Left colon (tissue), 2 donors: ENCODE measurements around the gene NBAS. TPM values are rescaled to one million over a fixed set of nuclear protein-coding genes. Genes with fewer than 3 reads are reported as not detected.

Source experiments
- ATAC-seq: fragments of 200-7000 bp; cut with Tn5 transposase; one replicate; pipeline ENCODE4 v1.9.1; 2020; ENCODE audit warnings: mild to moderate bottlenecking, moderate library complexity
- DNase-seq, 2 donors: peaks; one replicate each; pipeline ENCODE4 v3.0.0-alpha.2; 2020
- intact Hi-C, 2 donors: fragments of 100-400 bp; cut with DNase I in 1 of 2; cut with micrococcal nuclease in 1 of 2; formaldehyde crosslinking; loops; one replicate each; pipeline versions ENCODE4 v1.11.2 to v1.14.0; 2022; cut with DNase I, micrococcal nuclease
- total RNA-seq, 2 donors: library from RNA; stranded (reverse); fragmentation: NEBNext Ultra II Directional; extraction: Animal tissue kit (Norgen Biotek cat#: 25700); gene quantifications; one replicate each; pipeline ENCODE4 v1.2.1, GENCODE V29; 2021
- donor health status: DM: no; HTN: no; CAD: no.
- donor health status: DM: yes; HTN: yes; CAD: no.

Gene NBAS
- total RNA-seq, 2 donors from 2014 or later: 31.0 to 35.0 TPM

DNA sequence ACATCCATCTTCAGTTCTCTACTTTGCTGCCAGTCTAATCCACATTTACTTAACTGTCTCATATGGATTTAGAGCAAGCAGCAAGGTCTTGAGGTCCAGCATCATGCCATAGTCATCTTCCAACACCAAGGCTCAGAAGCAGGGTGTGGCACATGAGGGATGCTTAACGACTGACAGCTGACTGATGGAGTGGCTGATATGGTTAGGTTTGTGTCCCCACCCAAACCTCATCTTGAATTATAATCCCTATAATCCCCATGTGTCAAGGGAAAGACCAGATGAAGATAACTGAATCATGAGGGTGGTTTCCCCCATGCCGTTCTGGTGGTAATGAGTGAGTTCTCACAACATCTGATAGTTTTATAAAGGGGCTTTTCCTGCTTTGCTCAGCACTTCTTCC, 257.3 kb downstream of the NBAS start:
- ATAC-seq: no peak
- intact Hi-C loops: no loop called here
- no peak for DNase-seq

DNA sequence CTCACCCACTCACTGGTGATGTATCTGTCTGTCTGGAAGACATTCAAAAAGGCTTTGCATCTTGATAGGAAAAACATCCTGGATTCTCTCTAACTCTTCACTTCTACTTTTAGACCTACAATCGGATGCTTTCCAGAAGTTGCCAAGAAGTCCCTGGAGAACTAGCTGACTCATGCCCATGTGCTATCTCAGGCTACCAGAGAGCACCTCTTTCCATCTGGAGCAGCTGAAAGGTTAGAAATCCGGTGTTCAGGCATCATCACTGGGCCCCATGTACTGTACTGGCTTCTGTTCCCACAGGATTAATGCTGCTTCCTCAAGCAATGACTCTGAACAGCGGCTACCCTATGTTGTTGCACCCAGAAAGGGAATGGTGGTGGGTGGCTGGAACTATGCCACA, 259.0 kb downstream of the NBAS start:
- DNase-seq (no peak), ATAC-seq (no peak)
- intact Hi-C loops: no loop called here

DNA sequence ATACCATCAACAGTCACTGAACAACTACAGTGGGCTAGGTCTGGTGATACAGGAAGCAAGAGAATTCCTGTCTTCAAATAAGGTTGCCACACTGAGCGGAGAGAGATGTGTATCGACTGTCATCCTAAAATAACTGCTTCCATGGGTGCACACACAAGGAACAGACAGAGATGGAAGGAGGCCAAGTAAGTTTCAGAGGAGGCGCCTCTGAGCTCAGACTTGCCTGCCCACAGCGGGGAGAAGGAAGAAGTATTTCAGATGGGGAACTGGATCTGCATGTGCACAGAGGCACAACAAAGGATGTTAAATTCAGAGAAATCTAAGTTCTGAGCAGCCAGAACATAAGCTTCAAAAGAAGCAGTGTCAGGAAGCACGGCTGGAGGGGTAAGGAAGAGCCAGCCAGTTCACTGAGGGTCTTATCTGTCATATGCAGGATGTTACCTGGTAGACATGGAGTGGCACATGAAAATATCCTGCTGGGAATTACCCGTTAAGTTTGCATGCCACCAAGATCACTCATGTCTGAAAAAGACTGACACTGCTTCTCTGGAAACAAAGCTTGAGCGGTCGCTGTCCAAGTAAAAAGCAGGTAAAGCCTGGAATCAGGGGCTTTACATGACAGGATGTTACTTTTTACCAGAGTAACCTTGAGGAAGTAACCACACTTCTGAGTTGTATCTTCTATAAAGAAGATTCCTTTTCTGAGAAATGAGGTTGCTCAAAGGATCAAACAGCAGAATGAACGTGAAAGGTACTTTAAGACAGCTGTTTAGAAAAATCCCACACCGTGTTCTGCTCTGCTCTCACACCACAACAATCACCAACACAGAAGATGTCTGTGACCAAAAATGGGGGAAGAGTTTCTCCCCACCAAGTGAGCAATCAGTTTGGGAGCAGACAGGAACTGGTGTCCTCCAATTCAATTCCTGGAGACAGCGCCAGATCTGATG, 260.2 kb downstream of the NBAS start:
- intact Hi-C loops: no loop called here
- DNase-seq (no peak), ATAC-seq (no peak)

DNA sequence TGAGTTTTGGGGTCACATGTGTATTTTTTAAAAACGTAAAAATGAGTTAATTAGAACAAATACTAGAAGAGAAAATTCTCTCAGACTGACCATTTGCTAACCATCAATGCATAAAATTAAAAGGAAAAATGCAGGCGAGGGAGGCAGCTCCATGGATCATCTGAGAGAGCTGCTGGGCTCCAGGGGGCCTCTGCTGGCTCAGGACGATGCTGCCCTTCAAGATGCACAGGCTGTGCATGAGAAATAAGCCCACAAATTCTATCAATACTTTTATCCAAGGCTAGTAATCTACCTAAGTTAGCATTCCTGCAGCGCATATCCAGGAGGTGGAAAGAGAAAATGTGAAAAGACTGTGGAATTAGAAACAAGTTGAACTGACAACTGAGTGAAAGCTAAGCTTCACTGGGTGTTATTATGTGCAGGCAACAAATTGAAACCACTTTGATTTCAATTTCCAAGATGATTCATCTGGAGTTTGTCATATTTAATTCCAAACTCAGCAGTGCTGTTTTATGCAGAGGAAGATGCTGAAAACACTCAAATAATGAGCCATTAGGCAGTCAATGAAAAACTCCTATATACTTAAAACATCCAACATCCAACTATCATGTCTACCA, 261.1 kb downstream of the NBAS start:
- DNase-seq: no peak
- ATAC-seq: no peak
- intact Hi-C loops: no loop called here

DNA sequence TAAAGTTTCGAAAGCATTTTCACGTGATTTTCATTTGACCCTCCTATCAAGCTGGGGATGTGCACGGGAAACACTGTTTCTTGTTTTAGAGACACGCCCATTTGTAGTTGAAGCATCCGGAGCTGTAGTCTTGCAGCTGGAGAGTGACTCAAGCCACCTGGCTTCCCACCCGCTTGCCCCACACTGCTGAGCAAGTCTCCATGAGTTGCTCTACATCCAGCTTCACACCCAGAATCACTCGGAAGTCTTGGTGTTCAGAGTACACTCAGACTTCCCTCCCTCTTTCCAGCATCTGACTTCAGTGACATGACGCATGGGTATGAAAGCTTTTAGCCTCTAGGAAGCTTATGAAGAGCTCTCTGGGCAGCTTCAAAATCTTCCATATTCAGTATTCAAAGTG, 262.4 kb downstream of the NBAS start:
- DNase-seq (no peak), ATAC-seq (no peak)
- intact Hi-C loops: no loop called here

DNA sequence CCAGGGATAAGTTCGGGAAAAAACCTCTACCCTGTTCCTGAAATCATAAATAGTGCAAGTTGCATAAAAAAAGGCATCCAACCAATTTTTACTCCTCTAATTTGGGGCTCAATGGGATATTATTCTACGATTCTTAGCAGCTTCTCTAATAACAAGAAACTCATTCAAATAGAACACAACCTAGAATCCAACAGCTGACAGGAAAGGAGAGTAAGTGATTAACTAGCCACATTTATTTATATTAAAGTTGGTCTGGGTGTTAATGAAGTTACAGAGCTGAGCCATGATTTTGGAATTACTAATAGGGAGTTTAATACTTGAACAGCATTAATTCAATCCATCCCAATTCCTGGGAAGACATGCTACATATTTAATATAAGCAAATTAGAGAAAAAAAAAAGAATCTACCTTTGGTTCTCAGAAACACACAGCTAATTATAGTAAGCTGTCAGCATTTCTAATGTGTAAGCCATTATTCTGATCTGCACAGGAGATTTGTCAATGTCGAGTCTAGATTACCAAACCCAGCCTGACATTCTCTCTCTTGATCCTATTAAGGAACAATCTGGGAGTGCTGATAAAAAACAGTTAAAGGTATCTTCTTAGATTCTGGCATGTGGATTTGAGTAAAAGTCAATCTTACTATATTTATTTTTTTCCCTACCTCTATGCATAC, 267.7 kb downstream of the NBAS start:
- DNase-seq (no peak), ATAC-seq (no peak)
- intact Hi-C loops: no loop called here

DNA sequence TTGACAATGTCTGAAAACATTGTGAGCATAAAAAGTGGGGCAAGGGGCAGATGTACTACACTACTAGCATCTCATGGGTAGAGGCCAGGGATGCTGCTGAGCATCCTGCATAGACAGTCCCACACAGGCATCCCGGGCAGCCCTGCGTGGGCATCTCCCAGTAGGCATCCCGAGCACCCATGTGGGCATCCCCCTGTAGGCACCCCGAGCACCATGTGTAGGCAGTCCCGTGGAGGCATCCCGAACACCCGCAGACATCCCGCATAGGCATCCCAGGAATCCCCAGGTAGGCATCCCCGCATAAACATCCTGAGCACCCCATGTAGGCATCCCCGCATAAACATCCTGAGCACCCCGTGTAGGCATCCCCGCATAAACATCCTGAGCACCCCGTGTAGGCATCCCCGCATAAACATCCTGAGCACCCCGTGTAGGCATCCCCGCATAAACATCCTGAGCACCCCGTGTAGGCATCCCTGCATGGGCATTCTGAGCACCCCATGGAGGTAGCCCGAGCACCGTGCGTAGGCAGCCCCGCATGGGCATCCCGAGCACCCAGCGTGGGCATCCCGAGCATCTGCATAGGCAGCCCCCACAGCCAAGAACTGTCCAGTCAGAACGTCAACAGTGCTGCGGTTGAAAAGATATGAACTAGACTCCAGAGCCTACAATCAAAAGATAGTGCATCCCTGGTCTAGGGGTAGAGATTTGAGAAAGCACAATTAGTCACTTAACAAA, 273.5 kb downstream of the NBAS start:
- ATAC-seq (no peak), DNase-seq (no peak)
- intact Hi-C loops: no loop called here

DNA sequence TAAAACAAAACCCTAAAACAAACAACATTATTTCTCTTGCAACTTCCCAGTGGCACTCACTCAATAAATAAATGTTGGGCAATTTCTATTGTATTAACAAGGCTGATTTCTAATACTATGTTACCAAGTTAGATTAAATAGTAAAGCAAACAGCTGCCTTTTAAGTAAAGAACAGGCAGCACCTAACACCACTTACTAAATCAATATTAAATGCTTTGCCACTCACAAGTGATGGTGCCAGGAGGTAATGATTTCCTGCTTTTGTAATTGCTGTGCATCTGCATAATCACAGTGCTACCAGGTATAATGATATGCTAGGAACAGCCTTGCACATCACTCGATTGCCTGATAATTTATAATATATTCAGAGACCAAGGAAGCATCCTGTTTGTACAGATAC, 276.5 kb downstream of the NBAS start:
- intact Hi-C loops: no loop called here
- ATAC-seq: no peak
- no peak for DNase-seq

DNA sequence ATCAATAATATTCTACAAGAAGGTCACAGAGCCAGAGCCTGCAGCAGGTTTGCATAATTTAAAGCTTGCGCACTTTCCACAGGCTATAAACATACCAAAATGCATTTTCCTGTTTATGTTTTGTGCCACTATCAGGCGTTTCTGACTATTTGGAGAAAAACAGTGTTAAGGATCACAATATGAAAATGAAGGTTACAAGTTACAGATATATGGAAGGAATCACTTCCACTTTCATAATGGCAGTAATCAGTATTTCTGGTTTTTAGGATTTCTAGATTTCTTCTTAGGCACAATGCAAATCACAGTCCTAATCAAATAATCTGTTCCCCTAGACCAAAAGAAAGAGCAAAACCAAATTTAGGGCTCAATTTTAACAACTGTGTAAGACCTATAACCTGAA, 279.5 kb downstream of the NBAS start:
- DNase-seq (no peak), ATAC-seq (no peak)
- intact Hi-C loops: no loop called here

DNA sequence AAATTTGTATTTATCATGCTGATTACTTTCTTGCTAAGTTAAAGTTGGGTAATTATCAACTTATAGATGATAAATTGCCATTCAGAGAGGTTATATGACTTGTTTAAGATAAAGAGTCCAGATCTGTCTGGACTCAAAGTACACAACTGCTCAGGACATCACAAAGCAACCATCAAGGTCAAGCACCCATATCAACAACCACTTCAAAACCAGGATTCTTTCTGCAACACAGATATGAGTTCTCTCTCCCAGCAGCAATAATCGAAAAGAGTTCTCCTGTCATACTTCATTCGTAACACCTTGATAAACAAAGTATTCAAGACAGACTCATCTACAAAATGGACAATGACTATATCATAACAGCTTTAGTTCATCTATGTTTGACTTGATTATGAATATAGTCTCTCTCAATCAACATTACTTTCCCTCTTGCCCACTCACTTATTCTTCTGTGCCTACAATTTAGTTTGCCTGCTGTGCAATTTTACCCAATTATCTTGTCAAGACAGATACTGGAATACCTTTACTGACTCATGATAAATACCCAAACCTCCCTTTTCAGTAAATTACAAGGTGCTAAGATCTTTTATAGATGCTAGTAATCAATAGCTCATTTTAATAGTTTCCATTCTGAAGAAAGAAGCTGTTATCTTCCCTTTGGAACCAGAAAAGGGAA, 281.8 kb downstream of the NBAS start:
- DNase-seq (no peak), ATAC-seq (no peak)
- intact Hi-C loops: no loop called here

DNA sequence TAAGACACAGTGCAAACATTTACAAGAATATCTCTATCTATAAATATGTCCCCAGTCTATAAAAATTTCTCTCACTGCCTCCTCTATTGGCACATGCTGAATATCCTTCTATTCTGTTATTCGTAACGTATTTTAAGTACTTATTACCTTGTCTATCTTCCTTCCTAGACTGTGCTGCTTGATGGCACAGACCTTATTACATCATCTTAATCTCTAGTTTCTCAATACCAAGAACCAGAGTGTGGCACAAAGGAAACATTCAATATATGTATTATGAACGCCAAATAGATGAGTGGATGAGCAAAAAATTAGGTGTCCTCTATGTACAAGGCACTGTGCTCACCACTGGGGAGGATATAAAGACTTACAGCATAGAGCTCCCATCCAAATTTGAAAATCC, 282.8 kb downstream of the NBAS start:
- no peak for ATAC-seq
- intact Hi-C loops: no loop called here
- no peak for DNase-seq

DNA sequence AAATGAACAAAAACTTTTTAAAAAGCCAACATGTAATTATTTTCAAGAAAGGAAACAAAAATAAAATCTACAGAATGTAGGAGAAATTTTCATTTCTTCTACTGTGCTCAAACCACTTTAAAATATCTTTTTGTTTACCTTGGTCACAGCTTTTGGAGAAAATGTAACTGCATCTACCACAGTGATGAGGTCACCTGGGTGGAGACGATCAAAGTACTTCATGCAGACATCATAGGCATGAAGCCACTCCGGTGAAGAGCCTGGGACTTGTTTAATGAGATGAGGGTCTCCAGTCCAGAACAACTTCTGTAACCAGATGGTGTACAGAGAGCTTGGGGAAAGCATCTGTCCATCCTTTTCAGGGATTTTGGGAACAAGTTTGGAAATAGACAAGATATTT, 285.8 kb downstream of the NBAS start:
- no peak for ATAC-seq
- intact Hi-C loops: no loop called here
- no peak for DNase-seq

DNA sequence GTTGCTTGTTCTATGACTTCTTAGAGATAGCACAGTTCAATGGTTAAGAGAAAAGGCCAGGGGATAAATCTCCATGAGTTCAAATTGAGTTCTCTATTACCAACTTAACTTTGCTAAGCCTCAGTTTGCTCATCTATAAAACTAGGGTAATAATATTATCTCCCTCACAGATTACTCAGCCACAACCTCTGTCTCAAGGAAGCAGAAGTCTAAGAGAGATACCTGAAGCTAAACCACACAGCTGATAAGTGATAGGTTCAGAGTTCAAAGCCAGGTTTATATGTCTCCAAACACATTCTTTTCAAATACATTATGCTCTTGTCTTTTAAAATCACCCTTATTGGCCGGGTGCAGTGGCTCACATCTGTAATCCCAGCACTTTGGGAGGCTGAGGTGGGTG, 287.7 kb downstream of the NBAS start:
- ATAC-seq: peak; percentile 58
- no peak for DNase-seq
- intact Hi-C loops: no loop called here

DNA sequence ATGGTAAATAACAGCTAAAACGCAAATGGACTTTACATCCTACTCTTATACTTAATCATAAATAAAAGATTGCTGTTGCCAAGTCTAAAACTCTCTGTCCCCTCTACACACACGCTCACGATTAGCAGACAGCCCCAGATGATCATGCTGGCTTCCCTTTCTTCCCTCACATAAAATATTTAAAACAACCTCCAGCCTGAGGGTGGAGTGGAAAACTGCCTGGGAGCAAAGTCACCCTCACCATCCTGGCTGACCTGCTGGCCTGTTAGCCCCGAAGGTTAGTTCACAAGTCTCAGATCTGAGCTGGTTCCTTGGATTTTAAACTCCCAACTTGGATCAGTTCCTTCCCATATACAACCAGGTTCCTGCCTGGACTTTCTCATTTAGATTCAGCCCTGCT, 288.2 kb downstream of the NBAS start:
- ATAC-seq: no peak
- DNase-seq: no peak
- intact Hi-C loops: no loop called here

DNA sequence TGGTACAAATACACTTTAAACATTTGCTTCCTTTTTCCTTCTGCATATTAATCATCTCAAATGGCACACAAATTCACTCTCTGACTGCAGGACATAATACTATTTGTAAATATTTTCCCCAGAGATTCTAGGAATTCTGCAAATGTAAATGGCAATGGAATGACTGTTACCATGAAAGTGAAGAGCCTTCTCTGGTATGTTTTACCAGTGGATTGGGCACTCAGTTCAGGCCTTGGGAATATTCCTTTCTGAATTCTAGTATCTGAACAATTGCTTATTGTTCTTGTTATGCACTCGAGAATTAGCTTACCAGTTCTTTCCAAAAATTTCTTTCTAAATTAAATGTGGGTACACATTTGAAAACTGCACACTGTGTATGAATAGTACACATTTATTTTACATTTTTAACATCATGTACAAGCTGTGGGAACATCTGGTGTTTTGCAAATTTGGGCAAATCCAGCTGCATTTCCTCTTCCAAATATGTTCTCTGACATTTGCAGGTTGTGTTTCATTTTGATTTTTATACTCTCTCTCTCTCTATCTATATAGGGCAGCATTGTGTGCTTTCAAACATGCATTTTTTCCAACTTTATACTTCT, 289.1 kb downstream of the NBAS start:
- intact Hi-C loops: no loop called here
- ATAC-seq: no peak
- no peak for DNase-seq

DNA sequence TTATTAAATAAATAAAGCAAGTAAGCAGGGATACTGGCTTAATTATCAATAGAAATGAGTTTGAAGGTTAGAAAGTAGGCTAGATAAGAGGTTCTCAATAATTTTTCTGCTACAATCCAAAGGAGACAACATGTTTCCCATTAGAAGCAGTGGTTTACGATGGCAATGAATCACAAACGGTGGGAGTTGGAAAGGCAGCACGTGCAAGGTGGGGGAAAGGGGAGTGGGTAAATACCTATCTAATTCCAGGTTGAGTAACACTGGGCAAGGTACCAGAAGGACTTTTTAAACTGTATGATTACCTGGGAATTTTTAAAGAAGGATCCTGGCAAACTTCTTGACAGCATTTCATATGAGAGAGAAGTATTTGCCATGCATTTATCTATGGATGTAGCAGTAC, 289.9 kb downstream of the NBAS start:
- intact Hi-C loops: no loop called here
- DNase-seq (no peak), ATAC-seq (no peak)

DNA sequence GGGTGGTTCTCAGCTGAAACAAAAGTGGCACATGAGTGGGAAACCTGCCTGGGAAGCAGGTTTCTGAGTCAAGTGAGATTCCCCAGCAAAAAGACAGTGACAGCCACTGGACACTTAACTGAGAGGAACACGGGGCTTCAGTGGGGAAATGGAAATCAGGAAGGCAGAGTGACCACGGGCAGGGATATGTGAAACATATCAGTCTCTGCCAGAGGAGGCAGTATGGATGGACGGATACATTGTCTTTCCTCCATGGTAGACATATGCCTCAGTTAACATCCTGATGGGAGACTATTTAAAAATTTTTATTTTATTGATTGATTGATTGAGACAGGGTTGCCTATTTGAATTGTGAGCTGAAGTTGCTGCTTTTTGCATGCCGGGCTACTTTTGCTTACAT, 292.1 kb downstream of the NBAS start:
- intact Hi-C loops: no loop called here
- no peak for DNase-seq
- ATAC-seq: no peak

DNA sequence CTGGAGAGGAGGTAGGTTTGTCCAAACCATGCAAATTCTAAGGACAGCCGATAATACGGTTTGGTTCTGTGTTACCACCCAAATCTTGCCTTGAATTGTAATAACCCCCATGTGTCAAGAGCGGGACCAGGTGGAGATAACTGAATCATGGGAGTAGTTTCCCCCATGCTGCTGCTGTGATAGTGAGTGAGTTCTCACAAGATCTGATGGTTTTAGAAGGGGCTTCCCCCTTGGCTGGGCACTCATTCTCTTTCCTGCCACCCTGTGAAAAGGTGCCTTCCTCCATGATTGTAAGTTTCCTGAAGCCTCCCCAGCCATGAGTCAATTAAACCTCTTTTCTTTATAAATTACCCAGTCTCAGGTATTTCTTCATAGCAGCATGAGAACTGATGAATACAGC, 295.2 kb downstream of the NBAS start:
- intact Hi-C loops: no loop called here
- no peak for ATAC-seq
- DNase-seq: no peak
